Muscle layer of colon (tissue), 2 donors: Measurements from ENCODE around the gene S100A8.
"Not testable (repeated sequence)": the region's sequence is repeated elsewhere in the genome, so short reads cannot be mapped to it uniquely, and the experiment has no call there.

Experiments
- H3K27ac ChIP-seq: one replicate; pipeline ENCODE4 v1.7.0; 2013; ENCODE audit warnings: low read depth, mild to moderate bottlenecking, low read length, moderate library complexity
- H3K27me3 ChIP-seq, 2 donors: one replicate each; pipeline ENCODE4 v1.7.0; 2013; ENCODE audit warnings: low read length in 2 of 2, mild to moderate bottlenecking in 2 of 2; ENCODE audit not compliant: insufficient read depth in 2 of 2, control insufficient read depth in 1 of 2
- H3K36me3 ChIP-seq: one replicate; pipeline ENCODE4 v1.7.0; 2013; ENCODE audit warnings: mild to moderate bottlenecking, low read length; ENCODE audit not compliant: insufficient read depth
- H3K4me1 ChIP-seq: one replicate; pipeline ENCODE4 v1.7.0; 2013; ENCODE audit warnings: mild to moderate bottlenecking, low read length; ENCODE audit not compliant: insufficient read depth
- H3K4me3 ChIP-seq, 2 donors: one replicate each; pipeline ENCODE4 v1.7.0; 2013; ENCODE audit warnings: low read length in 2 of 2, low read depth in 1 of 2, mild to moderate bottlenecking in 1 of 2, moderate library complexity in 1 of 2
- H3K9ac ChIP-seq: one replicate; pipeline ENCODE4 v1.7.0; 2013; ENCODE audit warnings: low read length
- H3K9me3 ChIP-seq: one replicate; pipeline ENCODE4 v1.7.0; 2013; ENCODE audit warnings: mild to moderate bottlenecking, low read length
- donor health status: abdominal sarcoma.
- donor health status: Adenocarcinoma of cecum.

S100A8 gene

DNA sequence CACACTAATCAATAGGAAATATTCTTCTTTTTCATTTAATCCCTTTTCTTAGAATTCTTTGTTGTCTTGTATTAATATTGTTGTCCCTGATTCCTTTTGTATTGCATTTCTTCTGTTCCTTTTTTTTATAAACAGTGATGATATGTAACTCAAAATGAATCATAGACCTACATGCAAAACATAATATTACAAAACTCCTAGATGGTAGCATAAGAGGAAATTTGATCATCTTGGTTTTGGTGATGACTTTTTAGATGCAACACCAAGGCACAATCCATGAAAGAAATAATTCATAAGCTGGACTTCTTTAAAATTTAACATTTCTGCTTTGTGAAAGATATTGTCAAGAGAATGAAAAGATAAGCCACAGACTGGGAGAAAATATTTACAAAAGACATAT lies 23.1 kb upstream of the S100A8 start:
- not testable (repeated sequence) for H3K4me3 ChIP-seq

DNA sequence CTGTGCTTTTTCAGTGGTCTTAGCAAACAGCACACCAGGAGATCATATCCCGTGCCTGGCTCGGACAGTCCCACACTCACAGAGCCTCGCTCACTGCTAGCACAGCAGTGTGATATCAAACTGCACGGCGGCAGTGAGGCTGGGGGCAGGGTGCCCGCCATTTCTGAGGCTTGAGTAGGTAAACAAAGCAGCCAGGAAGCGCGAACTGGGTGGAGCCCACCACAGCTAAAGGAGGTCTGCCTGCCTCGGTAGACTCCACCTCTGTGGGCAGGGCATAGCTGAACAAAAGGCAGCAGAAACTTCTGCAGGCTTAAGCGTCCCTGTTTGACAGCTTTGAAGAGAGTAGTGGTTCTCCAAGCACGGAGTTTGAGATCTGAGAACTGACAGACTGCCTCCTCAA lies 16.4 kb upstream of the S100A8 start:
- not testable (repeated sequence) for H3K4me3 ChIP-seq, H3K4me1 ChIP-seq, H3K36me3 ChIP-seq, H3K27ac ChIP-seq, H3K9me3 ChIP-seq, H3K27me3 ChIP-seq, H3K9ac ChIP-seq

More for the DNA sequence above, 23.1 kb upstream of the S100A8 start:
- not testable (repeated sequence) for H3K4me1 ChIP-seq, H3K36me3 ChIP-seq, H3K9me3 ChIP-seq, H3K27ac ChIP-seq, H3K9ac ChIP-seq, H3K27me3 ChIP-seq

DNA sequence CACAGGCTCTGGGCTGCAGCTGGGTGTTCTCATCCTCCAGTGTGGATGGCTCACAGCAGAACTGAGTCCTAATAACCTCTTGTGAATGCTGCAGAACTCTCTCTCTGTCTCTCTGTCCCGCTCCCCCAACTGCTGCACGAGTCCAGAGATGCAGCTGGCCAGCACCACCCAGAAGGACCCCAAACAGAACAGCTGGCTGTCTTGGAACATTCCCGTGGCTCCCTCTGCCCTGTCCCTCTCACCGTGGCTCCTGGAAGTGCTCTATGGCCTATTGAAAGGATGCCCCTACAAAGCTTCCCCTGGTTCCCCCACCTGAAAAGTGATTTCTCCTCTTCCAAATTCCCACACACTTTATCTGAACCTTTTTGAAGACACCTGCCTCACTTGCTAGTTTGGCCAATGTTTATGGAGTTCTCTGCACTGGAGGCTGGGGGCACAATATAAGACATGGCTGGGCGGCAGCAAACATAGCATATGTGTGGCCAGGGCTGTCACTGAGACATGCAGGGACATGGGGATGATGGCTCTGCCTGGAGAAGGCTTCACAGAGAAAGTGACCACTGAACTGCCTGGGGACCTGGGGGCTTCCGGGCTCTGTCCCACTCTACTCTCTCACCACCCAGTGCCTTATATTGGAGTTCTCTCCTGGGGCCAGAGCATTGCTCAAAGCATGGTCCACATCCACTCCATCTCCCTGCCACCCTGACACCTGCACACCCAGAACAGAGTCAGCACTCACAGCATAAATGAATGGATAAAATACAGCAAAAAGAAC lies 15.1 kb upstream of the S100A8 start:
- H3K4me3 ChIP-seq, H3K9ac ChIP-seq, H3K4me1 ChIP-seq, H3K27me3 ChIP-seq, H3K27ac ChIP-seq, H3K36me3 ChIP-seq, H3K9me3 ChIP-seq: not testable (repeated sequence)

DNA sequence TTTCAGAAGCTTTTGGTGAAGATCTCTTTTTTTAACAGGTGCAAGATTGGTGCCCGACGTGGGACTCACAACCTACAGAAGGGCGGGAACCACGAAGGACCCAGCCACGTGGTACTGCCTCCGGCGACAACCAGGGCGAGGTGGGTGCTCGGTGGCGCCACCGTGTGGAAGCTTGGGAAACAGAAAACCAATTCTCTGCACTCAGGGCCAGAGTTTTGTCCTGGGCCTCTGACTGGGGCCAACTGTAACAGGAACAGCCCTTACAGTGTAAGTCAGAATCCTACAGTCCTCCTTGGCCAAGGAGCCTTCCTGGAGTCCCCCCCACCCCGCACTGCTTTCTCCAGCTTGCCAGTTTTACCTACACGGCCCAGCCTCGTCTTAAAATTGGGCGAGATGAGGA lies 13.9 kb upstream of the S100A8 start:
- no peak overlapping the region for H3K4me3 ChIP-seq
- H3K27me3 ChIP-seq: peaks cover 0 to 5% of the 10 kb centered on the region in 2 donors
- no peak overlapping the region for H3K27ac ChIP-seq
- H3K4me1 ChIP-seq: no peaks in the 10 kb centered on the region
- H3K36me3 ChIP-seq: no peaks in the 10 kb centered on the region
- H3K9ac ChIP-seq: no peak overlapping the region
- no peaks in the 10 kb centered on the region for H3K9me3 ChIP-seq

DNA sequence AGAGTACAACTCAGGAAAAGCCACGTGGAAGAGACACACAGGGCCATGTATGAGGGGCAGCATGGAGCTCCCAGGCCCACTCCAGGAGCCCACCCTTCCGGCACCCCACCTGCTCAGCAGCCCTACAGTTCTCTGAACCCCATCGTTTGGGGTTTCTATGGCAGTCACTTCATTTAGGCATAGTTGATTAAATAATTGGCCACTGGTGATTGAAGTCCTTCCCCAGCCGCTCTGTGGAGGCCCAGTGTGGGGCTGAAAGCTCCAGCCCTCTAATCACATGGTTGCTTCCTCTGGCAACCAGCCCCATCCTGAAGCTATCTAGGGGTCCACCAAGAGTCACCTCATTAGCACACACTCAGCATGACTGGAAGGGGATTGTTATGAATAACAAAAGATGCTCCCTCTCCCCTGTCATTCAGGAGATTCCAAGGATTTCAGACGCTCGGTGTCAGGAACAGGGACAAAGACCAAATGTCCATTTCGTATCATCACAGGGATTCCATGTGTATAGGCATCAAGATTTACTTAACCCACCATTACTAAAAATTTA lies 13.3 kb upstream of the S100A8 start:
- Histone ChIP-seq H3K27me3 (peaks cover 0 to 5% of the 10 kb centered on the region in 2 donors), H3K9ac (no peak overlapping the region), H3K4me3 (no peak overlapping the region), H3K9me3 (no peaks in the 10 kb centered on the region), H3K27ac (no peak overlapping the region), H3K36me3 (no peaks in the 10 kb centered on the region), H3K4me1 (no peaks in the 10 kb centered on the region)

DNA sequence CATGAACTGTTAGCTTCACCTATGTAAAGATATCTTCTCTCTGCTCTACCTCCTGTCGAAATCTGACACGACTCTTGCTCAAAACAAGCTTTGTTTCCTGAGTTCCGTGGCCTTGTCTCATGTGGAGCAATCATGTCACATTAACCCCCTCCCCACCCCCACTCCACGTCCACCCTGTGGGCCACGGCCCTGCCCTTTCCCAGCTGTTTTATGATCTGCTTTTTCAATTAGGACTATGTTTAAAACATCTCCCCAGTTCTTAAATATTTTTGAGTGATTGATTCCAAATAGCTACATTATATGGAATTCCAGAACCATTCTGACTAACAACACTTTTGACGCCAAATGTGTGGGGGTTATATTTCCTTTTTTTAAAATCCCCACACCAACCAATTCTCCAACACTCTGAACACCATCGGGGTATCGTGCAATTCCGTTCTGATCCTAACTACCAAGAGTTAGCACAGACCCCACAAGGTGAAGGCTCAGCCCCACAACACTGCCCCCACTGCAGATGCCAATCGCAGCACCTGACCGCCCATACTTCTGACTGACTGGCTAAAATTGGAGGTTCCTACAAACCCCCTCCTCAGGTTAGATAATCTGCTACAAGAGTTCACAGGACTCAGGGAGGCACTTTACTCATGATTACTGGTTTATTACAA lies 12.7 kb upstream of the S100A8 start:
- H3K27ac ChIP-seq: no peak overlapping the region
- no peaks in the 10 kb centered on the region for H3K36me3 ChIP-seq
- H3K4me3 ChIP-seq: no peak overlapping the region
- H3K9ac ChIP-seq: no peak overlapping the region
- no peaks in the 10 kb centered on the region for H3K4me1 ChIP-seq
- H3K9me3 ChIP-seq: no peaks in the 10 kb centered on the region
- H3K27me3 ChIP-seq: peaks cover 0 to 5% of the 10 kb centered on the region in 2 donors

DNA sequence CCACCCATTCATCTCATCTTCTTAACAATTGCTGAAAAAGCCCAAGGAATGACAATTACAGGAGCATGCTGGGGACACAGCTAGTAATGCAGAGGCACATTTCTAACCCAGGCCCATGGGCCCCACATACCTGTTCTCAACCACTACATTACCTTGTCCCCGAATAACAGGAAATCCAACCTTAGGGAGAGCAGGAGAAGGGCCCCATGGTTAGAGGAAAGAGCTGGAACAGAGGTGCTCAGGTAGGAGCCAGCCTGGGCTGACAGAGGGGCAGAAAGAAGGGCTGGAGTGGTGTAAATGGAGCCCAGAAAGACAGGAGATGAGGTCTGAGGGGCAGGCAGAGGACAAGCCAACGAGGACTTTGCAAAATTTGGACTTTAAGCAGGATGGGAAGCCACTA lies 11.4 kb upstream of the S100A8 start:
- Histone ChIP-seq H3K36me3 (no peaks in the 10 kb centered on the region), H3K27me3 (peaks cover 0 to 5% of the 10 kb centered on the region in 2 donors), H3K9ac (no peak overlapping the region), H3K9me3 (no peaks in the 10 kb centered on the region), H3K4me3 (no peak overlapping the region), H3K27ac (no peak overlapping the region), H3K4me1 (no peaks in the 10 kb centered on the region)

DNA sequence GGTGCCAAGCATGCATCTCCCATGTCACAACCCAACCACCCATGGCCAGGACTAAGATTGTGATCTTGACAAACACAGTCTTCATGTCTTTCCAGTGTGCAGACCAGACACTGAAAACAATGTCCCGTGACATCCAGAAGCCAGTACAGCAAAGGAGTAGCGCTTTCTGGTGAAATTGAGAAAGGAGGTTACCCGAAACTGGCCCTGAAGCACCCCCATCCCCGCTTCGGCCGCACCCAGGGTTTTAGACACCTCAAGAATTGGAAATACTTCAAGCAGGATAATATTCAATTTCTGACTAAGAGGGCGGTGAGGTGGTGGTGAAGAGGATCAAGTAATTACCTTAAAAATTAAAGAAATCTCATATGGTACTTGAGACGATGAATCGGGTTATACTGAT lies 10.6 kb upstream of the S100A8 start:
- no peak overlapping the region for H3K4me3 ChIP-seq
- no peaks in the 10 kb centered on the region for H3K9me3 ChIP-seq
- H3K4me1 ChIP-seq: no peaks in the 10 kb centered on the region
- peaks cover 0 to 2% of the 10 kb centered on the region in 2 donors for H3K27me3 ChIP-seq
- H3K9ac ChIP-seq: no peak overlapping the region
- no peaks in the 10 kb centered on the region for H3K36me3 ChIP-seq
- H3K27ac ChIP-seq: no peak overlapping the region

DNA sequence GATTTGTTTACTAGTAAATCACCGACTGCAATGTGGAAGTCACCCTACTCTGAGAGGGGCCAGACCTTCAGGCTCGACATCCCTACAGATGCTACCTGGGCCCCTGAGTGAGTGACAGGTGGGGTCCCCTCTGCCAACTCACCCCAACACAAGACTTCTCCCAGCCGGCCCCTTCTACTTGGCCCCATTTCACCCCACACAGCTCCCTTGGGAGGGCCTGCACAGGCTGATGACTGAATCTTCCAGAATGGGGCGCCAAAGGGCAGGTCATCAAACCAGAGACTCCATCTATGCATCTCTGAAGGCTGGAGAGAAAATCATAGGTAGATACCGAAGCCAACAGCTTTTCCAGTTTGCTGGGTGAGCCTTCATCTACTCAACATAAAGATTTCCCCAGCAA lies 9.4 kb upstream of the S100A8 start:
- Histone ChIP-seq H3K4me1 (no peaks in the 10 kb centered on the region), H3K9ac (no peak overlapping the region), H3K36me3 (no peaks in the 10 kb centered on the region), H3K4me3 (no peak overlapping the region), H3K27ac (no peak overlapping the region), H3K9me3 (no peaks in the 10 kb centered on the region), H3K27me3 (no peaks in the 10 kb centered on the region)

DNA sequence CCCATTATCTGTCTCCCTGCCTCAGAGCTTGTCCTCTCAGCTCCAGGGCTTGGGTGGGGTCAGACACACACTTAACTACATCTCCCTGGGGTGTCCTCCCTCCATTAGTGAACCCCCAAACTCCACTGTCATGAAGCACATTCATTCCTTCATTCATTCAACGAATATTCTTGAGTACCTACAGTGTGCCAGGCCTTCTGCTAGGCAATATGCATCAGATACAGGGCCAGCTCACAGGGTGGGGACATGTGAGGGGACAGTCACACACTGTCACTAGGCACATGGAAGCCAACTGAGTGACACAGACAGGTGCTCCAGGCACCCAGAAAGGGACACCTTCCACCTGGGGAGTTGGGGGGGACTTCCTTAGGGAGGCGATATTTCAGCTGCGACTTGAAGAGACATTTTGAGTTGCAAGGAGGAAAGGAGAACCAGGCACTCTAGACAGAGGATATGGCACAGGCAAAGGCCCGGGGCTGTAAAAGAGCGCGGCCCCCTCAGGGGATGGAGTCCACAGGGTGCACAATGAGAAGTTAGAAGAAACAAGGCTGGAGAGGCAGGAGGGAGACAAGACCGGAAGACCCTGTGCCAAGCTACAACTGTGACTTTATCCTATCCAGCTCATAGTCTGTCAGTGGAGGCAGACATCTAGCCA lies 8.7 kb upstream of the S100A8 start:
- no peaks in the 10 kb centered on the region for H3K9me3 ChIP-seq
- no peak overlapping the region for H3K27ac ChIP-seq
- H3K4me3 ChIP-seq: no peak overlapping the region
- H3K4me1 ChIP-seq: no peaks in the 10 kb centered on the region
- H3K27me3 ChIP-seq: no peaks in the 10 kb centered on the region
- H3K9ac ChIP-seq: no peak overlapping the region
- no peaks in the 10 kb centered on the region for H3K36me3 ChIP-seq

DNA sequence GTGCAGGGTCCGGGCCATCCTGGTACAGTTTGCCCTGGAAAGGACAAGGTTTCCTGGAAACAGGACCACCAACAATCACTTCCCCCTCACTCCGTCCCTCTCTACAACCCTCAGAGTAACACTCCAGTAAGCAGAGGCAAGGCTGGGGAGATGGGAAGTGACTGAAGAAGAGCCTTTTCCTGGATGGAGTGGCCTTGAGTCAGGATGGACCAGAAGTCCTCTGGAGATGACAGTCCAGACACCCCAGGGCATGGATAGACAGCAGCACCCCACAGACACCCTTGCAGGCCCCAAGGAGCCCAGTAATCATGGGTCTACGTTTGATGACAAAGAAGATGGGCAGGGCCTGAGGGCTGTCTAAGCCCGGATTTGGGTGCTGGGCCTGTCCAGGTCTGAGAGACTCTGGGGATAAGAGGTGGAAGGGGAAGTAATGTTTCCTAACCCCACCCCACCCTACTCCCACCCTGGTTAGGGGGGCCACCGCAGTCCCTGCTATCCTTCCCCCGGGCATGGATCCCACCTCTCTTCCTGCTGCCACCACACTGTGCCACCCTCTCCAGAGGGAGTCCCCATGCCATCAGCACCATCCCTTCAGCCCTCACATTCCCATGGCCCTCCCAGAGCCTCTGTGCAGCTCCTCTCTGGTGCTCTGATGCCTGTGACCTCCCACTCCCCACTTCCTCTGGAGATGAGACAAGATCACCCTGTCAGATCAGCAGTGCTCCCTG lies 7.2 kb upstream of the S100A8 start:
- no peaks in the 10 kb centered on the region for H3K4me1 ChIP-seq
- no peaks in the 10 kb centered on the region for H3K36me3 ChIP-seq
- H3K9me3 ChIP-seq: no peaks in the 10 kb centered on the region
- H3K4me3 ChIP-seq: no peak overlapping the region
- H3K27me3 ChIP-seq: no peaks in the 10 kb centered on the region
- H3K9ac ChIP-seq: no peak overlapping the region
- no peak overlapping the region for H3K27ac ChIP-seq
